OCI-LY7 (cell line): Measurements from ENCODE around the gene THAP2.

Experiments
- EZH2phosphoT487 ChIP-seq: fragments of 200-600 bp; sonication (generic); IDR thresholded peaks from 2 replicates; pipeline ENCODE4 v1.6.1; 2018; ENCODE audit warnings: low read depth, borderline replicate concordance, mild to moderate bottlenecking, mixed run types, antibody characterized with exemption, low read length, moderate library complexity, mixed read lengths
- TF ChIP-seq, protein P1 (sequence below): fragments of 200-600 bp; sonication (generic); conservative IDR thresholded peaks from 2 replicates; pipeline ENCODE4 v1.5.1; 2014; ENCODE audit warnings: mild to moderate bottlenecking, antibody characterized with exemption, low read length, moderate library complexity, mixed read lengths

DNA sequence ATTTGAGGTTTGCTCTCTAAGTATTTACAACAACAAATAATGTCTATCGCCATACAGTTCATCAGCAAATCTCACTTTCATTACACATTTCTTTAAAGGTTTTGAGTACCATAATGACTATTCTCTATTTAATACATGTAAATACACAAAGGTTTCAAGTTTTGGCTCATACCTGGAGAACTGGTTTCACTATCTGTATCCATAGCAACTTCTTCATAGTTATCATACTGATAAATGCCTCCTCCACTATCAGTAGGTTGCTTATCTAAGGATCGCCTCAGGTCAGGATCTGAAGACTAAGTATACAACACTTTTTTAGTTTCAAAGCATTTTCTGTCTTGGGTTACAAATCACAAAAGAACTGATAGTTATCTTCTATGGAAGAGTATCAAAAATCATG, 21.8 kb upstream of the THAP2 start:
- TF ChIP-seq, protein P1, sequence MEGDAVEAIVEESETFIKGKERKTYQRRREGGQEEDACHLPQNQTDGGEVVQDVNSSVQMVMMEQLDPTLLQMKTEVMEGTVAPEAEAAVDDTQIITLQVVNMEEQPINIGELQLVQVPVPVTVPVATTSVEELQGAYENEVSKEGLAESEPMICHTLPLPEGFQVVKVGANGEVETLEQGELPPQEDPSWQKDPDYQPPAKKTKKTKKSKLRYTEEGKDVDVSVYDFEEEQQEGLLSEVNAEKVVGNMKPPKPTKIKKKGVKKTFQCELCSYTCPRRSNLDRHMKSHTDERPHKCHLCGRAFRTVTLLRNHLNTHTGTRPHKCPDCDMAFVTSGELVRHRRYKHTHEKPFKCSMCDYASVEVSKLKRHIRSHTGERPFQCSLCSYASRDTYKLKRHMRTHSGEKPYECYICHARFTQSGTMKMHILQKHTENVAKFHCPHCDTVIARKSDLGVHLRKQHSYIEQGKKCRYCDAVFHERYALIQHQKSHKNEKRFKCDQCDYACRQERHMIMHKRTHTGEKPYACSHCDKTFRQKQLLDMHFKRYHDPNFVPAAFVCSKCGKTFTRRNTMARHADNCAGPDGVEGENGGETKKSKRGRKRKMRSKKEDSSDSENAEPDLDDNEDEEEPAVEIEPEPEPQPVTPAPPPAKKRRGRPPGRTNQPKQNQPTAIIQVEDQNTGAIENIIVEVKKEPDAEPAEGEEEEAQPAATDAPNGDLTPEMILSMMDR = no peak
- TF ChIP-seq EZH2phosphoT487 = no peak
